GM23338 (cell line): ENCODE data around the gene CD74. TPM values are rescaled to one million over a fixed set of nuclear protein-coding genes. Genes with fewer than 3 reads are reported as not detected.
A peak's percentile ranks its signal among the peaks of the same experiment; 100 is the strongest.

ENCODE experiments used
- ATAC-seq: fragments of 200-7000 bp; cut with Tn5 transposase; 3 replicates; pipeline ENCODE4 v1.9.1; 2020
- DNase-seq: peaks from one replicate; pipeline ENCODE4 v3.0.0-alpha.2; 2015; ENCODE audit warnings: low spot score
- H2AFZ ChIP-seq: fragments of 200-600 bp; sonication (generic); 2 replicates; pipeline ENCODE4 v1.8.0; 2016; ENCODE audit warnings: antibody characterized with exemption, mild to moderate bottlenecking, moderate library complexity
- H3F3A ChIP-seq: fragments of 200-600 bp; sonication (generic); replicated peaks from 2 replicates; pipeline ENCODE4 v1.8.0; 2017; ENCODE audit warnings: antibody characterized with exemption, mixed run types, low read depth
- H3K27ac ChIP-seq: fragments of 200-600 bp; sonication (generic); 2 replicates; pipeline ENCODE4 v1.6.1; 2016; ENCODE audit warnings: low read depth
- H3K27me3 ChIP-seq: fragments of 200-600 bp; sonication (generic); 2 replicates; pipeline ENCODE4 v1.8.0; 2016; ENCODE audit warnings: mild to moderate bottlenecking, mixed run types, moderate library complexity; ENCODE audit not compliant: insufficient read depth
- H3K36me3 ChIP-seq: fragments of 200-600 bp; sonication (generic); 2 replicates; pipeline ENCODE4 v1.8.0; 2016; ENCODE audit warnings: mild to moderate bottlenecking; ENCODE audit not compliant: insufficient read depth
- H3K4me1 ChIP-seq: fragments of 200-600 bp; sonication (generic); 2 replicates; pipeline ENCODE4 v1.8.0; 2016; ENCODE audit warnings: mild to moderate bottlenecking, moderate library complexity; ENCODE audit not compliant: insufficient read depth
- H3K4me2 ChIP-seq: fragments of 200-600 bp; sonication (generic); 2 replicates; pipeline ENCODE4 v1.7.1; 2017; ENCODE audit warnings: mixed run types
- H3K4me3 ChIP-seq: fragments of 200-600 bp; sonication (generic); 2 replicates; pipeline ENCODE4 v1.6.1; 2016; ENCODE audit warnings: mixed run types
- H3K79me2 ChIP-seq: fragments of 200-600 bp; sonication (generic); replicated peaks from 2 replicates; pipeline ENCODE4 v1.8.0; 2017; ENCODE audit warnings: mild to moderate bottlenecking; ENCODE audit not compliant: insufficient read depth
- H3K9me2 ChIP-seq: fragments of 200-600 bp; sonication (generic); 2 replicates; pipeline ENCODE4 v1.8.0; 2017; ENCODE audit not compliant: insufficient read depth
- H4K20me1 ChIP-seq: fragments of 200-600 bp; sonication (generic); replicated peaks from 2 replicates; pipeline ENCODE4 v1.8.0; 2017; ENCODE audit warnings: mild to moderate bottlenecking; ENCODE audit not compliant: insufficient read depth
- H3K27ac Mint-ChIP-seq: 2 replicates; pipeline ENCODE4 v1.8.0; 2020; ENCODE audit warnings: inconsistent platforms, mild to moderate bottlenecking, moderate library complexity, mixed read lengths
- H3K27me3 Mint-ChIP-seq: 3 replicates; pipeline ENCODE4 v1.8.0; 2022; ENCODE audit warnings: low read depth, mild to moderate bottlenecking, moderate library complexity, mixed read lengths, inconsistent platforms; ENCODE audit not compliant: insufficient read depth, poor library complexity
- H3K36me3 Mint-ChIP-seq: 3 replicates; pipeline ENCODE4 v1.8.0; 2021; ENCODE audit warnings: low read depth, mild to moderate bottlenecking, inconsistent platforms, moderate library complexity, mixed read lengths
- H3K4me1 Mint-ChIP-seq: 3 replicates; pipeline ENCODE4 v1.8.0; 2020; ENCODE audit warnings: mild to moderate bottlenecking, inconsistent platforms, mixed read lengths
- H3K4me3 Mint-ChIP-seq: 3 replicates; pipeline ENCODE4 v1.8.0; 2021; ENCODE audit warnings: moderate library complexity, mild to moderate bottlenecking, inconsistent platforms, mixed read lengths
- H3K9me3 Mint-ChIP-seq: 3 replicates; pipeline ENCODE4 v1.8.0; 2020; ENCODE audit warnings: moderate library complexity, mild to moderate bottlenecking, inconsistent platforms, mixed read lengths
- JUNB ChIP-seq: IDR thresholded peaks from one replicate; pipeline ENCODE4 v1.6.1; 2016; ENCODE audit warnings: antibody characterized with exemption; ENCODE audit not compliant: unreplicated experiment
- POLR2AphosphoS5 ChIP-seq: IDR thresholded peaks from 2 replicates; pipeline ENCODE4 v1.6.1; 2016; ENCODE audit warnings: antibody characterized with exemption, low read depth
- ZNF114 ChIP-seq: fragments of 250-450 bp; sonication (Bioruptor Pico); IDR thresholded peaks from 2 replicates; pipeline ENCODE4 v1.5.0; 2020; ENCODE audit warnings: mild to moderate bottlenecking, moderate library complexity
- polyA plus RNA-seq: library from polyadenylated mRNA; unstranded; fragments of >200 nt; fragmentation: Nextera tagmentation; extraction: Ambion mirVana; gene quantifications from 2 replicates; pipeline ENCODE4 v1.2.1, GENCODE V29; 2016
- total RNA-seq: library from RNA; depleted of rRNA; stranded (reverse); fragments of >200 nt; shearing (Covaris generic); gene quantifications from 2 replicates; pipeline ENCODE4 v1.2.3, GENCODE V29; 2014
- TF ChIP-seq, protein P1 (sequence below): IDR thresholded peaks from one replicate; pipeline ENCODE4 v1.6.1; 2018; ENCODE audit warnings: antibody characterized with exemption; ENCODE audit not compliant: unreplicated experiment
- TF ChIP-seq, protein P2 (sequence below), 2 experiments: fragments of 200-600 bp in 1 of 2; sonication (generic) in 1 of 2; conservative IDR thresholded peaks; 2 replicates each; pipeline versions ENCODE4 v1.5.1 to v1.6.1; 2016 to 2017; ENCODE audit warnings: antibody characterized with exemption in 2 of 2, low read depth in 2 of 2, mild to moderate bottlenecking in 2 of 2, moderate library complexity in 1 of 2
- TF ChIP-seq, protein P3 (sequence below): IDR thresholded peaks from 2 replicates; pipeline ENCODE4 v1.6.1; 2016; ENCODE audit warnings: antibody characterized with exemption

Gene CD74
- total and polyA plus RNA-seq, 2 experiments from 2014 or later: 49.8 to 98.4 TPM

DNA sequence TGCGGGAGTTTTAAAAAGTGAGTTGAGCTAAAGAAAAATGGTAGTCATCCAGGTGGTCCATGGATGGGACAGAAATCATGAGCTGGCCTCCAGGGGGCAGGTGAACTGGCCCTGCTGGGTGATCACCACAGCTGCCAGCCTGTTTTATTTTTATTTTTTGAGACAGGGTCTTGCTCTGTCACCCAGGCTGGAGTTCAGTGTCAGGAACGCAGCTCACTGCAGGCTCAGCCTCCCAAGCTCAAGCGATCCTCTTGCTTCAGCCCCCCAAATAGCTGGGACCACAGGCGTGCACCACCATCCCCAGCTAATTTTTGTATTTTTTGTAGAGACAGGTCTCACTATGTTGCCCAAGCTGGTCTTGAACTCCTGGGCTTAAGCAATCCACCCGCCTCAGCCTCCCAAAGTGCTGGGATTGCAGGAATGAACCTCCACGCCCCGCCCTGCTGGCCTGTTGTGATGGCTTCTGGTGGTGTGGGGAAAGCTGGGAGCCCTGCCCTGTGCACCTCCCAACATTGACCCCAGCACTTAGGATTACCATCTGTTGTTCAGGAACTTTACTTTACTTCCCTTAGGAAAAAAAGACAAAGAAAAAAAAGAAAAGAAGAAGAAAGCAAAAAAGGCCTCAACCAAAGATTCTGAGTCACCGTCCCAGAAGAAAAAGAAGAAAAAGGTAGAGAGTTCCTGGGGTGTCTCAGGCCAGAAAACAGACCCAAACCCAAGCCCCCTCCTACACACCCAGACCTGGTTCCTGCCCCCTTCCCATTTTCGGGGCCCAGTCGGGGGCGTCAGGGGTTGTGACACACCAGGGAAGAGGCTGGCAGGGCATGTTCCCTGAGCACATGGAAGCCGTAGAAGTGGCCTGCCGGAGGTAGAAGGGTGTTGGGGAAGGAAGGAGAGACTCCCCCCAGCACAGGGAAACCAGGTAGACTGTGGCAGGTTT lies 14.7 kb downstream of the CD74 start:
- Mint-ChIP-seq H3K36me3 (peaks cover 85% of the 10 kb centered on the region), H3K27me3 (peaks cover 13% of the 10 kb centered on the region), H3K27ac (no peak overlapping the region), H3K4me3 (peak overlapping the region; percentile 5; the same call in 1 of the 3 replicates), H3K4me1 (no peaks in the 10 kb centered on the region; the same call in 2 of the 3 replicates), H3K9me3 (no peaks in the 10 kb centered on the region; the same call in 2 of the 3 replicates)
- no peaks in the 10 kb centered on the region for H3K4me1 ChIP-seq
- peaks cover 21% of the 10 kb centered on the region for H3K36me3 ChIP-seq
- H3K4me3 ChIP-seq: no peak overlapping the region
- TF ChIP-seq, protein P1, sequence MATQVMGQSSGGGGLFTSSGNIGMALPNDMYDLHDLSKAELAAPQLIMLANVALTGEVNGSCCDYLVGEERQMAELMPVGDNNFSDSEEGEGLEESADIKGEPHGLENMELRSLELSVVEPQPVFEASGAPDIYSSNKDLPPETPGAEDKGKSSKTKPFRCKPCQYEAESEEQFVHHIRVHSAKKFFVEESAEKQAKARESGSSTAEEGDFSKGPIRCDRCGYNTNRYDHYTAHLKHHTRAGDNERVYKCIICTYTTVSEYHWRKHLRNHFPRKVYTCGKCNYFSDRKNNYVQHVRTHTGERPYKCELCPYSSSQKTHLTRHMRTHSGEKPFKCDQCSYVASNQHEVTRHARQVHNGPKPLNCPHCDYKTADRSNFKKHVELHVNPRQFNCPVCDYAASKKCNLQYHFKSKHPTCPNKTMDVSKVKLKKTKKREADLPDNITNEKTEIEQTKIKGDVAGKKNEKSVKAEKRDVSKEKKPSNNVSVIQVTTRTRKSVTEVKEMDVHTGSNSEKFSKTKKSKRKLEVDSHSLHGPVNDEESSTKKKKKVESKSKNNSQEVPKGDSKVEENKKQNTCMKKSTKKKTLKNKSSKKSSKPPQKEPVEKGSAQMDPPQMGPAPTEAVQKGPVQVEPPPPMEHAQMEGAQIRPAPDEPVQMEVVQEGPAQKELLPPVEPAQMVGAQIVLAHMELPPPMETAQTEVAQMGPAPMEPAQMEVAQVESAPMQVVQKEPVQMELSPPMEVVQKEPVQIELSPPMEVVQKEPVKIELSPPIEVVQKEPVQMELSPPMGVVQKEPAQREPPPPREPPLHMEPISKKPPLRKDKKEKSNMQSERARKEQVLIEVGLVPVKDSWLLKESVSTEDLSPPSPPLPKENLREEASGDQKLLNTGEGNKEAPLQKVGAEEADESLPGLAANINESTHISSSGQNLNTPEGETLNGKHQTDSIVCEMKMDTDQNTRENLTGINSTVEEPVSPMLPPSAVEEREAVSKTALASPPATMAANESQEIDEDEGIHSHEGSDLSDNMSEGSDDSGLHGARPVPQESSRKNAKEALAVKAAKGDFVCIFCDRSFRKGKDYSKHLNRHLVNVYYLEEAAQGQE: no peak
- no peak for TF ChIP-seq ZNF114 (CRISPR knock-in tag)
- TF ChIP-seq JUNB: no peak
- TF ChIP-seq, protein P2, sequence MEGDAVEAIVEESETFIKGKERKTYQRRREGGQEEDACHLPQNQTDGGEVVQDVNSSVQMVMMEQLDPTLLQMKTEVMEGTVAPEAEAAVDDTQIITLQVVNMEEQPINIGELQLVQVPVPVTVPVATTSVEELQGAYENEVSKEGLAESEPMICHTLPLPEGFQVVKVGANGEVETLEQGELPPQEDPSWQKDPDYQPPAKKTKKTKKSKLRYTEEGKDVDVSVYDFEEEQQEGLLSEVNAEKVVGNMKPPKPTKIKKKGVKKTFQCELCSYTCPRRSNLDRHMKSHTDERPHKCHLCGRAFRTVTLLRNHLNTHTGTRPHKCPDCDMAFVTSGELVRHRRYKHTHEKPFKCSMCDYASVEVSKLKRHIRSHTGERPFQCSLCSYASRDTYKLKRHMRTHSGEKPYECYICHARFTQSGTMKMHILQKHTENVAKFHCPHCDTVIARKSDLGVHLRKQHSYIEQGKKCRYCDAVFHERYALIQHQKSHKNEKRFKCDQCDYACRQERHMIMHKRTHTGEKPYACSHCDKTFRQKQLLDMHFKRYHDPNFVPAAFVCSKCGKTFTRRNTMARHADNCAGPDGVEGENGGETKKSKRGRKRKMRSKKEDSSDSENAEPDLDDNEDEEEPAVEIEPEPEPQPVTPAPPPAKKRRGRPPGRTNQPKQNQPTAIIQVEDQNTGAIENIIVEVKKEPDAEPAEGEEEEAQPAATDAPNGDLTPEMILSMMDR (conservative IDR thresholded peaks at IDR 0.05; ENCODE audit: low read depth in 2 of 2): peak in 1 of 2 experiments; percentile 30; a peak in 2 of 4 replicates
- no peak for TF ChIP-seq POLR2AphosphoS5
- no peaks in the 10 kb centered on the region for H3K9me2 ChIP-seq
- no peak overlapping the region for H3K27ac ChIP-seq
- no peaks in the 10 kb centered on the region for H3K79me2 ChIP-seq
- H3K27me3 ChIP-seq: no peaks in the 10 kb centered on the region
- DNase-seq: no peak
- H3F3A ChIP-seq: 0 out of 2 replicates have a peak, but pooled peaks cover 7% of the 10 kb centered on the region
- ATAC-seq: peak; percentile 6; the same call in 2 of the 3 replicates
- peaks cover 7% of the 10 kb centered on the region; the same call in 1 of the 2 replicates for H4K20me1 ChIP-seq
- no peak overlapping the region for H2AFZ ChIP-seq
- H3K4me2 ChIP-seq: no peak overlapping the region

DNA sequence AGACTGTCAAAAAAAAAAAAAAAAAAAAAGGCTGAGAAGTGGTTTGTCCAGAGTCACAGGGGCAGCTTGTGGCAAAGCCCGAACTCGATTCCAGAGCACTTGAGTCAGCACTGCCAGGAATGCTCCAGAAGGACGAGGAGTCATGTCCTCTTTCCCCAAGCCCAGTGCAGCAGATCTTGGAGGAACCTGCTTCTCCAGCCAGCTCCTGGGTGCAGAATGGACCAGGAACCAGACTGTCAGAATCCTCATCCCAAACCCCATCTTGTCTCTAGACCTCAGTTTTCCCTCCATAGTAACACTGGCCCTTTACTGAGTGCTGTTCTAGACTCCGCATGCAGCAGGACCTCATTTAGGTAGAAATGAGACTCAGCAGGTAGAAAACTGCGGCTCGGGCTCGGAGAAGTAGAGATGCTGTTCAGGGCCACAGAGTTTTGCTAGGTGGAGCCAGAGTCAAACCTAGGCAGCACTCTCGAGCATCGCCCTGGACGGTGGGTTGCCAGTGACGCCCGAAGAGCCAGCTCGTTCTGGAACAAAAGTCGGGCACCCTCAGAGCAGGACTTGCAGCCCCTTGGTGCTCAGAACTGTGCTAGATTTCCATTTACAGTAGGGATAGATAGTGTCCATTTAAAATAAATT lies 15.4 kb downstream of the CD74 start:
- TF ChIP-seq, protein P3, sequence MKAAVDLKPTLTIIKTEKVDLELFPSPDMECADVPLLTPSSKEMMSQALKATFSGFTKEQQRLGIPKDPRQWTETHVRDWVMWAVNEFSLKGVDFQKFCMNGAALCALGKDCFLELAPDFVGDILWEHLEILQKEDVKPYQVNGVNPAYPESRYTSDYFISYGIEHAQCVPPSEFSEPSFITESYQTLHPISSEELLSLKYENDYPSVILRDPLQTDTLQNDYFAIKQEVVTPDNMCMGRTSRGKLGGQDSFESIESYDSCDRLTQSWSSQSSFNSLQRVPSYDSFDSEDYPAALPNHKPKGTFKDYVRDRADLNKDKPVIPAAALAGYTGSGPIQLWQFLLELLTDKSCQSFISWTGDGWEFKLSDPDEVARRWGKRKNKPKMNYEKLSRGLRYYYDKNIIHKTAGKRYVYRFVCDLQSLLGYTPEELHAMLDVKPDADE: no peak
- TF ChIP-seq, protein P2 (conservative IDR thresholded peaks at IDR 0.05; ENCODE audit: low read depth in 2 of 2): peak in 1 of 2 experiments; percentile 39; a peak in 2 of 4 replicates
- Mint-ChIP-seq H3K27me3 (peaks cover 7% of the 10 kb centered on the region), H3K27ac (no peak overlapping the region), H3K36me3 (peaks cover 88% of the 10 kb centered on the region), H3K4me1 (no peaks in the 10 kb centered on the region; the same call in 2 of the 3 replicates), H3K4me3 (no peak overlapping the region), H3K9me3 (no peaks in the 10 kb centered on the region)
- Histone ChIP-seq H4K20me1 (peaks cover 7% of the 10 kb centered on the region; the same call in 1 of the 2 replicates), H3K27me3 (no peaks in the 10 kb centered on the region), H3K9me2 (no peaks in the 10 kb centered on the region), H3K27ac (no peak overlapping the region), H3K4me3 (no peak overlapping the region), H3K4me2 (no peak overlapping the region), H3K4me1 (no peaks in the 10 kb centered on the region), H3F3A (0 out of 2 replicates have a peak, but pooled peaks cover 7% of the 10 kb centered on the region), H3K36me3 (peaks cover 29% of the 10 kb centered on the region), H3K79me2 (no peaks in the 10 kb centered on the region), H2AFZ (no peak overlapping the region)
- DNase-seq: peak; percentile 30
- ATAC-seq: peak; percentile 11; the same call in 1 of the 3 replicates
